Suprapubic skin (tissue), 4 donors: ENCODE results near the gene EMSY. TPM values are rescaled to one million over a fixed set of nuclear protein-coding genes. Genes with fewer than 3 reads are reported as not detected.
A peak's percentile ranks its signal among the peaks of the same experiment; 100 is the strongest.

ENCODE experiments used
- DNase-seq, 2 donors: peaks; one replicate each; pipeline ENCODE4 v3.0.0-alpha.2; 2019; ENCODE audit warnings: low spot score in 2 of 2
- H3K27ac ChIP-seq: fragments of 200-600 bp; sonication (generic); one replicate; pipeline ENCODE4 v1.5.1; 2019
- H3K27me3 ChIP-seq: fragments of 200-600 bp; sonication (generic); one replicate; pipeline ENCODE4 v1.5.1; 2019
- H3K36me3 ChIP-seq: fragments of 200-600 bp; sonication (generic); one replicate; pipeline ENCODE4 v1.5.1; 2019
- H3K4me1 ChIP-seq: fragments of 200-600 bp; sonication (generic); one replicate; pipeline ENCODE4 v1.5.1; 2019
- H3K4me3 ChIP-seq: fragments of 200-600 bp; sonication (generic); one replicate; pipeline ENCODE4 v1.5.1; 2019; ENCODE audit warnings: mild to moderate bottlenecking
- H3K9me3 ChIP-seq: fragments of 200-600 bp; sonication (generic); one replicate; pipeline ENCODE4 v1.5.1; 2019
- CTCF ChIP-seq, 2 donors: fragments of 200-600 bp in 1 of 2; fragments of 450-650 bp in 1 of 2; sonication (generic) in 1 of 2; IDR thresholded peaks; one replicate each; pipeline ENCODE4 v1.5.1; 2016 to 2019; ENCODE audit warnings: antibody characterized with exemption in 2 of 2, mild to moderate bottlenecking in 1 of 2, moderate library complexity in 1 of 2
- EP300 ChIP-seq: sonication (generic); formaldehyde crosslinking; IDR thresholded peaks from one replicate; pipeline ENCODE4 v1.6.1; 2017; ENCODE audit warnings: antibody characterized with exemption
- POLR2A ChIP-seq, 2 donors: fragments of 450-650 bp; IDR thresholded peaks; one replicate each; pipeline ENCODE4 v1.6.1; 2017; ENCODE audit warnings: antibody characterized with exemption in 2 of 2, mild to moderate bottlenecking in 2 of 2, moderate library complexity in 2 of 2
- POLR2AphosphoS5 ChIP-seq, 3 donors: sonication (generic); formaldehyde crosslinking; IDR thresholded peaks; one replicate each; pipeline ENCODE4 v1.6.1; 2017; ENCODE audit warnings: antibody characterized with exemption in 3 of 3
- WGBS: methylation state at CpG from one replicate; pipeline ENCODE4 v1.1.5; 2018; 5-methylcytosine and 5-hydroxymethylcytosine counted together
- total RNA-seq, 4 donors: library from RNA; depleted of rRNA; stranded (reverse); fragments of >200 nt; gene quantifications; one replicate each; pipeline ENCODE4 v1.1.0, GENCODE V29; 2016

EMSY gene
- total RNA-seq, 4 donors from 2014 or later = 32.2 to 36.8 (median 33.2) TPM

GRCh38 chr11:76587820-76588454 lies 143.1 kb downstream of the EMSY start:
- H3K4me3 ChIP-seq = no peak overlapping the region
- no peaks in the 10 kb centered on the region for H3K9me3 ChIP-seq
- peak overlapping the region; percentile 55 for H3K27ac ChIP-seq
- DNase-seq = no peak
- H3K36me3 ChIP-seq = no peaks in the 10 kb centered on the region
- 72% methylated on average over 5 of the region's 5 CpGs for WGBS
- H3K27me3 ChIP-seq = no peaks in the 10 kb centered on the region
- no peak for TF ChIP-seq CTCF (IDR thresholded peaks at IDR 0.05)
- TF ChIP-seq EP300 = no peak
- TF ChIP-seq POLR2A (IDR thresholded peaks at IDR 0.05) = no peak
- peaks cover 6% of the 10 kb centered on the region for H3K4me1 ChIP-seq

DNA sequence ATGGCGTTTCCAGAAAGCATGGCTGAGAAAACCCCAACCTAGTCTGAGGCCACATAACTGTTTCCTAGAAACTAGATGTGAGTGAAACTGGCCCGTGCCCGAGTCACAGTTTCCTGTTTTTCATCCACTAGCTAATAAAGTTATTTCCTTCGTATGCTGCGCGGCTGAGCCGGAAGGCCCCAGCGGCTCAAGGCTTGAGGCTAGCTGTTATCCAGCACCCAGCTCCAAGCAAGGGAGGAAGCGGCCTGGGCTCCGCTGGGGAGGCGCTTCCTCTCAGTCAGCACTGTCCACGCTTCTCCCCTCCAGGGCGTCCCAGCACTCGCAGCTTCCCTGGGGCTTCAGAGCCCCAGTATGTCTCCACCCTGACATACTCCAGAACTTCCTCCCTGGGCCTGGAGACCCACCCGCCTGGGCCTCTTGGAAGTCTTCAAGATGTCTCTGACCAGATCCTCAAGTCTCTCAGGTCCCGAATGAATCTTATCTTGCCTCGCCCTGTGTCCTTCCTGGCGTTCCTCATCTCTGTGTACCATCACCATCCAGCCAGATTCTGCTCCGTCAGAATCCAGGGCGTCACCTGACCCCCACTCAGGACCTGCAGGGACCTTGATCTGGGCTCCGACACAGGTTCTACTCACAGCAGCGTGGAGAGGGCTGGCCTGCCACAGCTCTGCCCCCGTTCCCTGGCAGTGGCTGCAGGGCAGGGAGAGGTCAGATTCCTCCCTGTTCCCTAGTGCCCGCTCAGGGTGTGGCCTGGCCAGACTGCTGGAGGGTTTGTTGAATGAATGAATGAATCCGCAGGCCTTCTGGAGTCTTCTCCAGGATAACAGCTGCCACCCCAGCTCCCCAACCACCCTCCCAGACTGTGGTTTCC lies 143.9 kb downstream of the EMSY start:
- H3K27ac ChIP-seq = peak overlapping the region; percentile 55

DNA sequence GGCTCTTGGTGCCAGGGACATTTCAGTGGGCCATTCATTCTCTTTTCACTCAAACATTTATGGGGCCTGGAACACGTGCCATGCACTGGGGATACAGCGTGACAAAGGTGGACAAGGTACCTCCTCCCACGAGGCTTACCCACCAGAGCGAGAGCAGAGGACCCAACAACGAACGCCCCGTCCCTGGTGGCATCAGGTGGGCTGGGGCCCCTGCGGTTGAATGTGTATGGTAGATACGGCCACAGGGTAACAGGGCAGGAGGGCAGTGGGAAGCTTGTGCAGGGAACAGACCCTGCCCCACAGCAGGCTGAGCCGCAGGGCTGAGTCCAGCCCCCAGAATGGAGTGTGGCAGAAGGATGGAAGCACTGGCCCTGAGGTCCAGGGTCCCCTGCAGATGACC lies 144.7 kb downstream of the EMSY start:
- DNase-seq = no peak
- TF ChIP-seq CTCF (IDR thresholded peaks at IDR 0.05) = no peak
- no peak for TF ChIP-seq POLR2A (IDR thresholded peaks at IDR 0.05)
- no peak for TF ChIP-seq POLR2AphosphoS5 (IDR thresholded peaks at IDR 0.05)
- TF ChIP-seq EP300 = no peak
- no peaks in the 10 kb centered on the region for H3K36me3 ChIP-seq
- peaks cover 6% of the 10 kb centered on the region for H3K4me1 ChIP-seq
- no peak overlapping the region for H3K27ac ChIP-seq
- no peak overlapping the region for H3K4me3 ChIP-seq
- WGBS = no CpG with 5 or more reads among the region's 10 CpGs
- H3K27me3 ChIP-seq = no peaks in the 10 kb centered on the region
- no peaks in the 10 kb centered on the region for H3K9me3 ChIP-seq

More for the DNA sequence above, 143.9 kb downstream of the EMSY start:
- H3K4me1 ChIP-seq = peaks cover 6% of the 10 kb centered on the region
- H3K4me3 ChIP-seq = no peak overlapping the region
- H3K9me3 ChIP-seq = no peaks in the 10 kb centered on the region
- no peaks in the 10 kb centered on the region for H3K36me3 ChIP-seq
- no peaks in the 10 kb centered on the region for H3K27me3 ChIP-seq
- WGBS = 84% methylated on average over 22 of the region's 25 CpGs
- DNase-seq = peak in 1 of 2 donors; percentile 84
- TF ChIP-seq CTCF (IDR thresholded peaks at IDR 0.05) = no peak
- TF ChIP-seq POLR2AphosphoS5 (IDR thresholded peaks at IDR 0.05) = no peak
- TF ChIP-seq POLR2A (IDR thresholded peaks at IDR 0.05) = no peak
- TF ChIP-seq EP300 = no peak

DNA sequence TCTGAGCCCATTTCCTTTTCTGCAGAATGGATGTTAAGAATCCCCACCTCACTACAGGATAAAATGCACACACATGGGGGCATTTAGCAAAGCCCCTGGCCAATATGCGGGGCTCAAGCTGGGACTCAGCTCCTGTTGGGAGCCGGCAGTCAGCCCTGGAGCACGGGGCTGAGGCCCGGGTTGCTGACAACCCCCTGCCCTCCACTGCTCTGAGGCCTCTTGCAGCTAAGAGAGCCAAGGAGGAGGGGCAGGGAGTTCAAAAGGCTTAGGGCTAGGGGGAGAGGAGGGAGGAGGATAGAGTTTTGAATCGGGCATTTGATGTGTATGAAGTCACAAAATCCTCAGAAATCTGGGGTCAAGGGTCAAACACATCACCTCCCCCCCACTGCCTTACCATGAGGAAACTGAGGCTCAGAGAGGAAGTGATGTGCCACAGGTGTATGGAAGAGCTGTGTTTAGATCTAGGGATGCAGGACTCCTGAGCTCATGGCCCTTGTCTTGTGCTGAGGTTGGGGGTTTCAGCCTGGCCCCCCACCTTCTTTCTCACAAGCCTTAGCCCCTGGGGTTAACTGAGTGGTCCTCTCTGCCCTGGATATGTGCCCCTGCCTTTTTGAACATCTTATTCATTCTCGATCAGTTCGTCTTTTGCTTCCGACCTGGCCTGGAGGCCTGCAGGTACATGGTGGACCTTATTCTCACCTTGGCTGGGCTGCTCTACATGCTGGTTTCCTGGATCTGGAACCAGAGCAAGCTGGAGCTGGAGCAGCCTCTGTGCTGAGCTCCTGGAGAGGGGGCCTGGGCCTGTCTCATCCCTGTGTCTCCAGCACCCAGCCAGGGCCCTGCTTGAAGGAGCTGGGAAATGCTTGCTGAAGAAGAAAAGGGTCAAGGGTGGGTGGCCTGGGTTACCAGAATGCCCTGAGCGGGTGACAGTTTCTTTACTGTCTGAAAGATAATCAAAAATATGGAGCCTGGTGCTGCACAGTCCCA lies 145.4 kb downstream of the EMSY start:
- H3K27ac ChIP-seq = no peak overlapping the region
- TF ChIP-seq CTCF (IDR thresholded peaks at IDR 0.05) (no peak), EP300 (no peak), POLR2AphosphoS5 (IDR thresholded peaks at IDR 0.05) (no peak), POLR2A (IDR thresholded peaks at IDR 0.05) (no peak)
- 84% methylated on average over 9 of the region's 9 CpGs for WGBS

More for the DNA sequence above, 145.4 kb downstream of the EMSY start:
- H3K4me3 ChIP-seq = no peak overlapping the region
- H3K36me3 ChIP-seq = no peaks in the 10 kb centered on the region
- no peaks in the 10 kb centered on the region for H3K27me3 ChIP-seq
- no peak for DNase-seq
- peaks cover 6% of the 10 kb centered on the region for H3K4me1 ChIP-seq
- H3K9me3 ChIP-seq = no peaks in the 10 kb centered on the region
